Ovary (tissue), 9 donors: ENCODE data around the gene OR2T35. TPM values are rescaled to one million over a fixed set of nuclear protein-coding genes. Genes with fewer than 3 reads are reported as not detected.
"Not testable (repeated sequence)": the region's sequence is repeated elsewhere in the genome, so short reads cannot be mapped to it uniquely, and the experiment has no call there.

Source experiments
- DNase-seq, 5 donors: peaks; one replicate each; pipeline ENCODE4 v3.0.0-alpha.2; 2019 to 2020
- H3K27ac ChIP-seq, 2 donors: fragments of 200-600 bp; one replicate each; pipeline versions ENCODE4 v1.5.1 to v1.8.0; 2019 to 2022
- H3K27me3 ChIP-seq: fragments of 200-600 bp; one replicate; pipeline ENCODE4 v1.8.0; 2022
- H3K36me3 ChIP-seq: fragments of 200-600 bp; sonication (generic); one replicate; pipeline ENCODE4 v1.5.1; 2019
- H3K4me1 ChIP-seq: one replicate; pipeline ENCODE4 v1.8.1; 2013; ENCODE audit warnings: mild to moderate bottlenecking, moderate library complexity; ENCODE audit not compliant: insufficient read depth
- H3K4me3 ChIP-seq: fragments of 200-600 bp; sonication (generic); one replicate; pipeline ENCODE4 v1.5.1; 2017
- H3K9me3 ChIP-seq, 2 donors: fragments of 200-600 bp in 1 of 2; sonication (generic) in 1 of 2; one replicate each; pipeline versions ENCODE4 v1.5.1 to v1.8.1; 2013 to 2019; ENCODE audit warnings: mild to moderate bottlenecking in 1 of 2, moderate library complexity in 1 of 2
- CTCF ChIP-seq, 3 donors: fragments of 450-650 bp in 2 of 3; fragments of 200-600 bp in 1 of 3; IDR thresholded peaks; one replicate each; pipeline versions ENCODE4 v1.5.1 to v1.8.0; 2016 to 2022; ENCODE audit warnings: antibody characterized with exemption in 3 of 3, mild to moderate bottlenecking in 1 of 3
- EP300 ChIP-seq: sonication (generic); formaldehyde crosslinking; IDR thresholded peaks from one replicate; pipeline ENCODE4 v1.6.1; 2017; ENCODE audit warnings: antibody characterized with exemption
- POLR2A ChIP-seq: fragments of 450-650 bp; IDR thresholded peaks from one replicate; pipeline ENCODE4 v1.6.1; 2017; ENCODE audit warnings: antibody characterized with exemption, mild to moderate bottlenecking, moderate library complexity
- WGBS, 3 donors: extraction: QIAGEN DNeasy Blood & Tissue Kit in 1 of 3; methylation state at CpG; one replicate each; pipeline versions ENCODE4 v1.1.5 to v1.1.7; 2013 to 2017; 5-methylcytosine and 5-hydroxymethylcytosine counted together
- intact Hi-C, 4 donors: fragments of 100-400 bp; cut with DNase I; formaldehyde crosslinking; loops; one replicate each; pipeline versions ENCODE4 v1.11.0 to v1.15.1; 2022 to 2023
- polyA plus RNA-seq, 2 donors: library from polyadenylated mRNA; stranded (reverse); fragments of 200-250 nt in 1 of 2; fragments of 350-450 nt in 1 of 2; fragmentation: Illumina TruSeq in 1 of 2; extraction: RNeasy Lipid Tissue Mini Kit (QIAGEN cat#74804) in 1 of 2; gene quantifications; one replicate each; pipeline ENCODE4 v1.2.3, GENCODE V29; 2013 to 2014
- total RNA-seq, 7 donors: library from RNA; depleted of rRNA in 2 of 7; stranded (reverse); fragments of >200 nt in 2 of 7; fragmentation: NEBNext Ultra II Directional in 3 of 7; extraction: Animal tissue kit (Norgen Biotek cat#: 25700) in 3 of 7; gene quantifications; one replicate each; pipeline versions ENCODE4 v1.1.0 to v1.2.4, GENCODE V29; 2016 to 2023
- donor health status: DM: no; HTN: no; CAD: no; lungs with moderate emphysema.
- donor health status: DM: no; HTN: no; CAD: no.
- donor health status: Bipolar disorder and iron deficiency.
- donor health status: DM: yes; HTN: yes; CAD: no.
- donor health status: DM: no; HTN: no; CAD: no.
- donor health status: DM: yes; HTN: yes; CAD: no.

The OR2T35 gene
- total and polyA plus RNA-seq, 9 donors: 0.07 TPM; not detected in 8

DNA sequence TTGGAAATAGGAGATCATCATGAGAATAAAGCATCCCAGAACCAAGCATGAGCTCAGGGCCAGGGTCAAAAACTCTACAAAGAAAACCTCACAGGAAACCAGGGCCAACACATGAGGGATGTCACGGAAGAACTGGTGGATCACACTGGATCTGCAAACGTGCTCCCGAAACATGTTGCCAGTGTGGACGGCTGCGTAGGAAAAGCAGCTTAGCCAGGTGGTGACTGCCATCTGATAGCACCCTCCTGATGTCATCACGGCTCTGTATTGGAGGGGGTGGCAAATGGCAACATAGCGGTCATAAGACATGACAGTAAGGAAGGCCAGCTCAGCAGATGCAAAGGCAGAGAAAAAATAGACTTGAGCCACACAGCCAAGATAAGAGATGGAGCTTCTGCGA, 36.6 kb upstream of the OR2T35 start:
- no peaks in the 10 kb centered on the region for H3K36me3 ChIP-seq
- 83 to 84% (median 83%) methylated on average over 8 of the region's 8 CpGs for WGBS, 3 donors
- intact Hi-C loops: no loop called here
- no peaks in the 10 kb centered on the region for H3K9me3 ChIP-seq
- TF ChIP-seq POLR2A (no peak), EP300 (no peak), CTCF (IDR thresholded peaks at IDR 0.05) (no peak)
- H3K4me3 ChIP-seq: no peak overlapping the region
- H3K27me3 ChIP-seq: no peaks in the 10 kb centered on the region
- no peak for DNase-seq
- no peaks in the 10 kb centered on the region for H3K4me1 ChIP-seq
- no peak overlapping the region for H3K27ac ChIP-seq

DNA sequence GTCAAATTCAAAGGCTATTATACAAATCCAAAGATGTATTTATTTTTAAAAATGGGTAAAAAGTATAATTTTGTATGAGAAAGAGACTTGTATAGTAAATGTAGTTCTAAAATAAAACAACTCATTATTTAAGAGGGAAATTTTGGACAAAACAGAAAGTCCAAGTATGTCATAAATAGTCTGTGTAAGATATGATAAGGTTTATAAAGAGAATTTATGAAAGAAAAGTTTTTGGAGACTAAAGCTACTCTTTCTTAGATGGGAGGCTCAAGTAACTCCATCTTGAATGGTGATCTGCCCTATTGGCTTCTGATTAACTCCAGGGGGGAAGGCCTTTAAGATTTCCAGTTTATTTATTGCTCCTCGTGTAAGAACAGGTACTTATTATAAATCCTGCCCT, 24.9 kb upstream of the OR2T35 start:
- intact Hi-C loops: no loop called here
- no peak for TF ChIP-seq EP300
- no peak for TF ChIP-seq CTCF (IDR thresholded peaks at IDR 0.05)
- TF ChIP-seq POLR2A: no peak
- no peak for DNase-seq
- Histone ChIP-seq H3K4me1 (no peaks in the 10 kb centered on the region), H3K4me3 (no peak overlapping the region), H3K9me3 (no peaks in the 10 kb centered on the region), H3K27me3 (no peaks in the 10 kb centered on the region), H3K36me3 (no peaks in the 10 kb centered on the region), H3K27ac (no peak overlapping the region)
- WGBS, 3 donors: 51 to 64% (median 63%) methylated on average over 1 of the region's 1 CpG

DNA sequence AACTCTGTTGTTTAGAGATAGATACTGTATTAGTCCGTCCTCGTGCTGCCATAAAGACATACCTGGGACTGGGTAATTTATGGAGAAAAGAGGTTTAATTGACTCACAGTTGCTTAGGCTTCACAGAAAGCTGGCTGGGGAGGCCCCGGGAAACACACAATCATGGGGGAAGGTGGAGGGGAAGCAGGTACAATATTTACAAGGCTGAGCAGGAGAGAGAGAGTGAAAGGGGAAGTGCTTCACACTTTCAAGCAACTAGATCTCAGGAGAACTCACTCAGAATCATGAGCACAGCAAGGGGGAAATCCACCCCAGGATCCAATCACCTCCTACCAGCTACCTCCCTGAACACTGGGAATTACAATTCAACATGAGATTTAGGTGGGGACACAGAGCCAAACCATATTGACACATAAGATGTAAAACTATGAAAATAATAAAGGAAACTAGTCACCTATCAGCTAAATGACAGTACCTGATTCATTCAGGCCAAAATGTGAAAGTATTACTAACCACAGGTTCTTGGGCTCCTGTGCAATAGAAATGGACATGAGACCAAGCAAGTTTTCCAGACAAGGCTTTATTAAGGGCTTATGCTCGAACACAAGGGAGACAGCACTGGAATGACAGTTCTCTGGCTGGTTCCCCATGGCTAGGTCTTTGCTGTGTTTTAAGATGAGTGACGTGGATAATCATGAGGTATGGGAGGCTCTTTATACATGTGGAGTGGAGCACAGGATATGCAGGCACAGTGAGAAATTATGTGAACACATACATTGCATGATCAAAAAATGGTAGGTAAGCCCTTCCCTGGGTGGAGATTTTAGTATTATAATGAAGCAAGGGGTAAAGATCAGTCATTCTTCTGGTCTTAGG, 18.6 kb upstream of the OR2T35 start:
- 60 to 74% (median 61%) methylated on average over 5 of the region's 5 CpGs for WGBS, 3 donors
- intact Hi-C loops, H3K27ac ChIP-seq, DNase-seq, H3K9me3 ChIP-seq, H3K27me3 ChIP-seq, H3K4me1 ChIP-seq, H3K4me3 ChIP-seq, H3K36me3 ChIP-seq: not testable (repeated sequence)

DNA sequence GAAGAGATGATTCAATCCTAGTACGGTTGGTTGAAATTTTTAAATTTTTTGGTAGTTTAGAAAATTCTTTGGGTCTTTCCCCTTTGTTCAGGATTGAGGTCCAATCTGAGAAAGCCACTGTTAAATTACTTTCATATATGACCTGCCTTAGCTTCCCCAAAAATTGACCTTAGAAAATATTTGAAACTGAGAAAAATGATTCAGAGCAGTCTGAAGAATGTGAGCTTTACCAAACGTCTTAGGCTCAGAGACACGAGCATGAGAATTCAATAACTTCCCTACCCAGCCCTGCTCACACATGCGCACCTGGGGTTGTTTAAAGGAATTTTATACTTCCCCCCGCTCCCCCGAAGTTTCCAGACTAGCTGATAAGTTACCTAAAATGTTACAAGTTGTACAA, 11.7 kb upstream of the OR2T35 start:
- intact Hi-C loops: not testable (repeated sequence)

DNA sequence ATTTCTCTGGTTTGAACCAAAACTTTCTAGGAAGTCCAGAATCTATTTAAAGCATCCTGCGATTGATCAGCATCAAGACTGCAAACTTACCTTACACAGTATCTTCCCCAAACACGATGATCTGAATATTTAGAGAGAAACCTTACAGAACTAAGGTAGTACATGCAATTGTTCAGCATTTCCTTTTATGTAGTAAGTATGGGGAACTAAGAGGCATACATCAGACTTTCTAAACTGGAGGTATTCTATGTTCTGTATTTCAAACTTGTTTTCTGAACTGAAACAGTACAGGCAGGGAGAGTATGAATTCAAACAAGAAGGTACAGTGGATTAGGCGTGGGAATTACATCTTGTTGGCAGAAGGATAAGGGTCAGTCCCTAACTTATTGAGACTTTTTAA, 10.3 kb upstream of the OR2T35 start, which contains the start of gene OR2T27:
OR2T27 (minus strand) TSS at position 175 of the 400 bp plus-strand sequence. CDS start 4,644 bp downstream, outside the sequence.
- H3K36me3 ChIP-seq, H3K9me3 ChIP-seq, intact Hi-C loops, H3K4me3 ChIP-seq, H3K27ac ChIP-seq, H3K4me1 ChIP-seq, DNase-seq, H3K27me3 ChIP-seq: not testable (repeated sequence)
- WGBS, 3 donors: 80 to 87% methylated on average over 1 to 2 of the region's 3 CpGs; no CpG with 5 or more reads in 1 of the 3 donors

More for the DNA sequence above, 11.7 kb upstream of the OR2T35 start:
- DNase-seq, H3K4me1 ChIP-seq, H3K9me3 ChIP-seq, H3K27me3 ChIP-seq, H3K4me3 ChIP-seq, H3K27ac ChIP-seq, H3K36me3 ChIP-seq: not testable (repeated sequence)
- 69 to 100% (median 79%) methylated on average over 1 to 5 of the region's 6 CpGs for WGBS, 3 donors

- intact Hi-C loops: loop anchor here in 2 of 4 donors (10.0 kb wide), 1 partner anchor 204 kb away; the partner anchor contains the start of gene OR2T2 (in 2 of the 2)
- not testable (repeated sequence) for H3K9me3 ChIP-seq, H3K4me3 ChIP-seq, H3K36me3 ChIP-seq, H3K27me3 ChIP-seq, H3K27ac ChIP-seq, DNase-seq, H3K4me1 ChIP-seq
- no CpG with 5 or more reads among the region's 1 CpG for WGBS, 3 donors
Observed at GRCh38 chr1:248648770-248649536, 3.9 kb upstream of the OR2T35 start.

DNA sequence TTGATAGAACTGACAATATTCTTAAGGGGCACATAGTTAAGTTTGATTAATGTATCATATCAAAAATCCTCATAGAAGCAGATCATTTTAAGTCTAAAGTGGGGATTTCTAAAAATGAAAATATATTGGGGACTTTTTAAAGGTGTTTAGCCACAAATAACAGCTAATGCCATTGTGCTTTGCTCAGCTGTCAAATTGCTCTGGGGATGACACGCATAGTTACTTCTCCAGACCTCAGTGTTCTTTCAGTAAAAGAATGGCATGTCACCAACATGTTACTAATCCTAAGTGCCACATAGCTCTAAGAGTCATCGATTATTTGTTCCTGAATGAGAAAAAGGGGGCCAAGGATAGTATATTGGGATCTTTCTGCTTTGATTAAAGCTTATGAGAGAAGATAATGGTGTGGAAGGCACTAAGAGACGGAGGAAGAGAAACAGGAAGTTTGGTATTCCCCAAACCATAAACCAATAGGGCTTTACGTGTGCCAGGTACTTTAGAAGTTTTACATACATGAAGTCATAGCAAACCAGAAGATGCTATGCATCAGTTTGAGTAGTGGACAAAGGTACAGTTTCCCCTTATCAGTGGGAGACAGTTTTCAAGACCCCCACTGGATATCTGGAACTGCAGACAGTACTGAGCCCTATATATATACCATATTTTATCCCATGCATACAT, 2.0 kb downstream of the OR2T35 start:
- H3K4me1 ChIP-seq, H3K9me3 ChIP-seq, H3K27ac ChIP-seq, H3K27me3 ChIP-seq, H3K4me3 ChIP-seq, H3K36me3 ChIP-seq, DNase-seq: not testable (repeated sequence)
- WGBS, 3 donors: no CpG with 5 or more reads among the region's 4 CpGs
- intact Hi-C loops: loop anchor here in 2 of 4 donors (10.0 kb wide), 1 partner anchor 198 kb away; the partner anchor contains the start of gene OR2T2 (in 2 of the 2)

DNA sequence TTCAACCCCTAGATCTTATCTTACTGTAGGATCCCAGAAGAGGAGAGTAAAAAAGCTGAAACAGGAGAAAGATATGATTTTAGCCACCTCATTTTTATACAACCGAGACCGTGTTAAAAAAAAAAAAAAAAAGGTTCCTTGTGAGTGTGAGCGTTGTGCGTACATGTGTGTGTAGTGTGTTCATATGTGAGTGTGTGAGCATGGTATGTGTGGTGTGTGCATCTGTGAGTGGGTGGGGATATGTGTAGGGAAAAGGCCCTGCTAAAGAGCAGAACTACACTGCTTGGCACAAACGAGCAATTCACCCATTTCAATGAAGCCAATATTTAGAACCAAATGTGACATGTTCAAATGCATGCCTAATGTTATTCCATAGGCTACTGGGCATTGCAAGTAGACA, 3.5 kb downstream of the OR2T35 start:
- not testable (repeated sequence) for H3K27me3 ChIP-seq, H3K4me3 ChIP-seq, H3K27ac ChIP-seq, DNase-seq, H3K4me1 ChIP-seq, H3K9me3 ChIP-seq, H3K36me3 ChIP-seq
- intact Hi-C loops: loop anchor here in 2 of 4 donors (10.0 kb wide), 1 partner anchor 197 kb away; the partner anchor contains the start of gene OR2T2 (in 2 of the 2)
- WGBS, 3 donors: 100% methylated on average over 4 of the region's 5 CpGs; no CpG with 5 or more reads in 2 of the 3 donors

DNA sequence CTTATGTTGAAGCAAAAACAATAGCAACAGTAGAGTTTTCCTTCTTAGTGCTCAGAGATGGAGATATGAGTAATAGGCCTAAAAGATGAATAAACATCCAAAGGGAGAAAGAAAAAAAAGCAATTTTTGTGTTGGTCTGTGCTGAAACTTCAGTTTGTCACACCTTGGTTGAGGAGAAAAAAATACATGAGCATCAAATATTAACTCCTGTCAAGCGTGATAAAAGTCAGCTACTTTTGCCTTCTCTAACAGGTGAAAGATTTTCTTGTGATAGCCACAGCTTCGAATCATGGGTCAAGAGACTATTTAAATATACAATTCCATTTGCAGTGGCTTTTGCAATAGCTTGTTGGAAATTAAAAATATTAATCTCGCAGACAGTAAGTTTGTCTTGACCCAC, 4.2 kb downstream of the OR2T35 start:
- H3K36me3 ChIP-seq, H3K27me3 ChIP-seq, H3K27ac ChIP-seq, H3K4me3 ChIP-seq, H3K4me1 ChIP-seq, H3K9me3 ChIP-seq, DNase-seq: not testable (repeated sequence)
- WGBS, 3 donors: no CpG with 5 or more reads among the region's 3 CpGs
- intact Hi-C loops: loop anchor here in 2 of 4 donors (10.0 kb wide), 1 partner anchor 196 kb away; the partner anchor contains the start of gene OR2T2 (in 2 of the 2)
